Measurements from ENCODE around the gene IRF2BP2. TPM values are rescaled to one million over a fixed set of nuclear protein-coding genes. Genes with fewer than 3 reads are reported as not detected.

The IRF2BP2 gene
- total and polyA plus RNA-seq, 2 of the 13 experiments (the other 11 are each of a cell fraction or from before 2014, with no cell fraction given), result 140 to 147 TPM

- TF ChIP-seq ZNF432 (CRISPR knock-in tag; IDR thresholded peaks at IDR 0.05; ENCODE audit: borderline replicate concordance) (no peak), KDM1A (CRISPR knock-in tag; IDR thresholded peaks at IDR 0.05) (0 out of 2 replicates have a peak, but pooled peaks have one; percentile 21), EED (CRISPR knock-in tag; IDR thresholded peaks at IDR 0.05) (no peak), KMT2B (CRISPR knock-in tag; IDR thresholded peaks at IDR 0.05) (peak; percentile 75), ZBTB20 (CRISPR knock-in tag; IDR thresholded peaks at IDR 0.05; ENCODE audit: borderline replicate concordance, low read depth) (peak; percentile 100), DNMT3B (CRISPR knock-in tag; conservative IDR thresholded peaks at IDR 0.05) (peak; percentile 99), ZNF501 (CRISPR knock-in tag; IDR thresholded peaks at IDR 0.05) (peak; percentile 82), IRF2 (CRISPR knock-in tag; IDR thresholded peaks at IDR 0.05) (peak; percentile 96), ZNF773 (CRISPR knock-in tag; IDR thresholded peaks at IDR 0.05; ENCODE audit: borderline replicate concordance) (no peak), GMEB1 (CRISPR knock-in tag; IDR thresholded peaks at IDR 0.05; ENCODE audit: borderline replicate concordance) (peak; percentile 60; the same call in 1 of the 2 replicates), NPAS2 (CRISPR knock-in tag; IDR thresholded peaks at IDR 0.05; ENCODE audit: borderline replicate concordance) (no peak), MED8 (CRISPR knock-in tag; IDR thresholded peaks at IDR 0.05; ENCODE audit: insufficient replicate concordance) (peak; percentile 100), SP5 (CRISPR knock-in tag; IDR thresholded peaks at IDR 0.05; ENCODE audit: borderline replicate concordance, low read depth) (peak; percentile 81), RAD21 (CRISPR knock-in tag; IDR thresholded peaks at IDR 0.05) (no peak; the same call in 1 of the 2 replicates), ZNF883 (CRISPR knock-in tag; IDR thresholded peaks at IDR 0.05; ENCODE audit: not compliant biosample characterization) (peak; percentile 31), CEBPB (IDR thresholded peaks at IDR 0.05; ENCODE audit: borderline replicate concordance, low read depth, low read length) (peak; percentile 99), MAFK (conservative IDR thresholded peaks at IDR 0.05 in 1 of 2, IDR thresholded peaks at IDR 0.05 in 1 of 2; ENCODE audit: low read length in 2 of 2) (peak in 1 of 2 experiments; percentile 26; a peak in 2 of 4 replicates), TCF7 (IDR thresholded peaks at IDR 0.05; ENCODE audit: low read depth) (peak; percentile 97), AFF4 (CRISPR knock-in tag; IDR thresholded peaks at IDR 0.05) (peak; percentile 83), TAF1 (CRISPR knock-in tag; IDR thresholded peaks at IDR 0.05) (peak; percentile 91), FOXA1 (IDR thresholded peaks at IDR 0.05) (peak; percentile 89), FOXA1 (CRISPR knock-in tag; IDR thresholded peaks at IDR 0.05) (peak; percentile 99), ZUFSP (CRISPR knock-in tag; IDR thresholded peaks at IDR 0.05; ENCODE audit: borderline replicate concordance) (no peak), HOXA3 (CRISPR knock-in tag; IDR thresholded peaks at IDR 0.05) (peak; percentile 89)
These were observed 2.6 kb upstream of the IRF2BP2 start (continued) for GRCh38 chr1:234612352-234613127.

All from HepG2 (cell line).